Activated T-cell treated with anti-CD3 and anti-CD28 coated beads, Interleukin-2, amount 50 U/mL, for 4 hours (primary cell): ENCODE results near the gene ZNF133. TPM values are rescaled to one million over a fixed set of nuclear protein-coding genes. Genes with fewer than 3 reads are reported as not detected.
"Not testable (repeated sequence)": the region's sequence is repeated elsewhere in the genome, so short reads cannot be mapped to it uniquely, and the experiment has no call there.

ENCODE experiments used
- ATAC-seq, 2 donors: fragments of 200-7000 bp; cut with Tn5 transposase; one replicate each; pipeline ENCODE4 v1.10.0; 2021
- DNase-seq: peaks from one replicate; pipeline ENCODE4 v3.0.0-alpha.2; 2020
- H3K27me3 Mint-ChIP-seq: one replicate; pipeline ENCODE4 v1.8.0; 2021; ENCODE audit warnings: low read depth, mixed read lengths
- H3K36me3 Mint-ChIP-seq: one replicate; pipeline ENCODE4 v1.8.0; 2022; ENCODE audit warnings: mixed read lengths; ENCODE audit not compliant: insufficient read depth
- H3K4me1 Mint-ChIP-seq: one replicate; pipeline ENCODE4 v1.8.0; 2021; ENCODE audit warnings: low read depth, mixed read lengths
- H3K4me3 Mint-ChIP-seq: one replicate; pipeline ENCODE4 v1.8.0; 2021; ENCODE audit warnings: mild to moderate bottlenecking, moderate library complexity, mixed read lengths
- H3K9me3 Mint-ChIP-seq: one replicate; pipeline ENCODE4 v1.8.0; 2021; ENCODE audit warnings: mixed read lengths
- total RNA-seq, 3 donors: library from RNA; stranded (reverse); gene quantifications; one replicate each; pipeline ENCODE4 v1.2.1, GENCODE V29; 2021

ZNF133 gene
- total RNA-seq, 3 donors from 2014 or later = 4.2 to 5.8 (median 4.9) TPM

DNA sequence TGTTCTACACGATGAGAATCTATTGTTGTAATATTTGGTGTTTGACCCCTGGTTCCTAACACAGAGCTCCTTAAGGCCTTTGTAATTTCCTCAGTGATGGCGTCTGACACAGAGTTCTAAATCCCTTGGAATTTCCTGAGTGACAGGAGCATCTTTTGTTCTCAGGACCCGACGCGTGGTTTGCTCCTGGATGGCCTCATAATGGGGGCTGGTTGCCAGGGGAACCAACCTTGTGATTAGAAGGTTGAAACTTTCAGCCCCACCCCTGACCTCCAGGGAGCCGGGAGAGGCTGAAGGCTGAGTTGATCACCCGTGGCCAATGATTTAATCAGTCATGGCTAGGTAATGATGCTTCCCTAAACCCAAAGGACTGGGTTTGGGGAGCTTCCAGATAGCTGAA lies 20.5 kb upstream of the ZNF133 start:
- DNase-seq (no peak), ATAC-seq (no peak)
- Mint-ChIP-seq H3K27me3 (peaks cover 16% of the 10 kb centered on the region), H3K4me3 (no peak overlapping the region), H3K4me1 (no peaks in the 10 kb centered on the region), H3K36me3 (no peaks in the 10 kb centered on the region), H3K9me3 (no peaks in the 10 kb centered on the region)

DNA sequence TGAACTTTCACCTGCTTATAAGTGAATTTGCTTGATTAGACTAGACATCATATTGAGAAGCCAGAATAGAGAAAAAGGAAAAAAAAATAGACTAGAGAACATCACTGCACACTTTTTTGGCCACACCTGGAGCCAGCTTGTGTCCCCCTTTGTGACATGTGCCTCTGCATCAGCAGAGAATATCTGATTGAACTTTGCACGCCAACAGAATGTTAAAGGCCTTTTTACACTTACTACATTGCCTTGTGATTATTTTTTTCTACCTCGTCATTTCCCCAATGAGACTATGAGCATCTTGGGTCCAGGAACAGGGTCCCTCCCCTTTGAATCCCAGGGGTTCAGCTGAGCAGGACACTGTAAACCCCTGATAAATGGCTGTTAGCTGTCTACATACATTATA lies 17.2 kb upstream of the ZNF133 start:
- H3K36me3 Mint-ChIP-seq = no peaks in the 10 kb centered on the region
- DNase-seq (no peak), ATAC-seq (no peak)
- no peaks in the 10 kb centered on the region for H3K4me1 Mint-ChIP-seq
- peaks cover 21% of the 10 kb centered on the region for H3K27me3 Mint-ChIP-seq
- H3K4me3 Mint-ChIP-seq = no peak overlapping the region
- H3K9me3 Mint-ChIP-seq = no peaks in the 10 kb centered on the region

DNA sequence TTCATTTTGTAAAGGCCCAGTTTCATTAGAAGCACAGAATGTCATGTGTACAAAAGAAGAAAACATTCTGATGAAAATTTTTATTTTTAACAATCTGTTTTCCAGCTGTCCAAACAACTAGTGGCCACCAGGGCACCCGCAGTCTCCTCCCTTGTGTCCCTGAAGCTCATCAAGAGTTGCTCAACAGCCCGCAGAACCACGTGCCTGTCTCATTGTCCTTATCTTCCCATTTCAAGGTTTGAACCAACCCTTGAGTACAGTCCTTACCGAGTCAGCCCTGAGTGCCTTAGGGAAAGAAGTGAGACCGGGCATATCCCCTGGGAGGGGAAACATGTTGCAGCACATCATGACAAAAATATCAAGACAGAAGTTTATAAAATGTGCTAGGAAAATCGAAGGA lies 15.9 kb upstream of the ZNF133 start:
- Mint-ChIP-seq H3K27me3 (peaks cover 21% of the 10 kb centered on the region), H3K36me3 (no peaks in the 10 kb centered on the region), H3K4me1 (peaks cover 2% of the 10 kb centered on the region), H3K4me3 (no peak overlapping the region), H3K9me3 (no peaks in the 10 kb centered on the region)
- DNase-seq (no peak), ATAC-seq (no peak)

DNA sequence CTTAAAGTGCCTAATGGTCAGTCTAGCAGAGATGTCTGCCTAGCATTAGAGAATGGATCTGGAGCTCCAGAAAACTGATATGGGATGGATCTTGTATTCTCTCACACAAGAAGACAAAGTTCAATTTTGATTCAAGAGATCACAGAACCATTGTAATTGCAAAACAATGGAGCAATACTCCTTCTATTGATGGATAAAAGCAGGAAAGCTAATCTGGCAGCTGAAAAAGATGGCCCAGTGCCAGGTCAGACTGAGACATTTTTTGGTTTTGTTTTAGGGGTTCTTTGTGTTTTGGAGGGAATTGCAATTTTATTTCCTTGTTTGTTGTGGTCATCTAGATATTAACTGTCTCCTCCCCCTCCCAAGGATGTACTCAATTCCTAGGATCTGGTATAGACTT lies 14.6 kb upstream of the ZNF133 start:
- Mint-ChIP-seq H3K4me3 (no peak overlapping the region), H3K4me1 (peaks cover 2% of the 10 kb centered on the region), H3K9me3 (no peaks in the 10 kb centered on the region), H3K27me3 (peaks cover 21% of the 10 kb centered on the region), H3K36me3 (no peaks in the 10 kb centered on the region)
- DNase-seq (no peak), ATAC-seq (no peak)

DNA sequence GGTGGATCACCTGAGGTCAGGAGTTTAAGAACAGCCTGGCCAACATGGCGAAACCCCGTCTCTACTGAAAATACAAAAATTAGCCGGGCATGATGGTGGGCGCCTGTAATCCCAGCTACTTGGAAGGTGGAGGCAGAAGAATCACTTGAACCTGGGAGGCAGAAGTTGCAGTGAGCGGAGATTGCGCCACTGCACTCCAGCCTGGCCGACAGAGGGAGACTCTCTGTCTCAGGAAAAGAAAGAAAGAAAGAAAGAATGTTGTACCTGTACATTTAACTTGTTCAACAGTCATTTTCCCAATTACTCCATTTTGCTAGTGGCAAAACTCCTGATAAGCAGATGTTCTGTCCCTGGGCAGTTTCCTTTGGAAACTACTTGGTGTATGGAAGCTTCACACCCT lies 12.4 kb upstream of the ZNF133 start:
- not testable (repeated sequence) for H3K9me3 Mint-ChIP-seq, DNase-seq, H3K4me1 Mint-ChIP-seq, H3K4me3 Mint-ChIP-seq, ATAC-seq, H3K36me3 Mint-ChIP-seq
- peaks cover 36% of the 10 kb centered on the region for H3K27me3 Mint-ChIP-seq

DNA sequence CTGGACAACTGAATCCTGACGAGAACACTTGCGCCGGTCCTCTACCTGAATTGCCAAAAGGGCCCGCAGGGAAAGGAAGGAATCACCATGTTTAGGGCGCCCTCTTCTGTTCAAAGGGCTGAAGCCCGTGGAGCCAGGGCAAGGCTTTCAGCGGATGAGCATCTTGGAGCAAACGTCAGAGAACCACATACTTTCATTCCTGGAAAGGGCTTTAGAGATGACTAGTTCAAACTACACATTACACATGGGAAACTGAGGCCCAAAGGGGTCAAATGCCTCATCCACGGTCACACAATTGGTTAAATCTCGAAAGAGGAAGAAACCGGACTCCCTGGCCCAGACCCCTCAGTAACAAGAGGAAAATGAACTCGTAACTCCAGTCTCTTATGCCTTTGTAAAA lies 11.5 kb upstream of the ZNF133 start:
- DNase-seq = peak; percentile 27
- Mint-ChIP-seq H3K4me3 (no peak overlapping the region), H3K9me3 (no peaks in the 10 kb centered on the region), H3K4me1 (peaks cover 2% of the 10 kb centered on the region), H3K36me3 (no peaks in the 10 kb centered on the region), H3K27me3 (peaks cover 41% of the 10 kb centered on the region)
- peak; percentile 67 to 83 for ATAC-seq

DNA sequence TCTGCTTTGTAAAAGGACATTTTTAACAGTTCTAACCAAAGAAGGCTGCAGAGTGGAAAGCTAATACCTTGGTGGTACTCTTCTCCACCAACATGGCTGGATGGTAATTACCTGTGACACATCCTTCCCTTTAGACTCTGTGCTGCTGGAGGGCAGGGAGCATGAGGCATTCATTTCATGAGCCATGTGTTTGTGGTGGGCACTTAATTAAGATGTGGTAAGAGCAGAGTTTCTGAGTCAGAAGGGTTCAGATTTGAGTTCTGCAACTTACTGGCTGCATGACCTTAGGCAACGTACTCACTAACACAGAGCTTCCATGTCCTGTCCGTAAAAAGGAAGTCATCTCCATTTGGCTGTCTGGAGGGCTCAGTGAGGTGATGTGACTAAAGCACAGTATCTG lies 9.1 kb upstream of the ZNF133 start:
- no peak for DNase-seq
- Mint-ChIP-seq H3K9me3 (no peaks in the 10 kb centered on the region), H3K4me1 (peaks cover 2% of the 10 kb centered on the region), H3K27me3 (peaks cover 45% of the 10 kb centered on the region), H3K36me3 (peaks cover 1% of the 10 kb centered on the region), H3K4me3 (no peak overlapping the region)
- ATAC-seq = peak; percentile 18 to 27

DNA sequence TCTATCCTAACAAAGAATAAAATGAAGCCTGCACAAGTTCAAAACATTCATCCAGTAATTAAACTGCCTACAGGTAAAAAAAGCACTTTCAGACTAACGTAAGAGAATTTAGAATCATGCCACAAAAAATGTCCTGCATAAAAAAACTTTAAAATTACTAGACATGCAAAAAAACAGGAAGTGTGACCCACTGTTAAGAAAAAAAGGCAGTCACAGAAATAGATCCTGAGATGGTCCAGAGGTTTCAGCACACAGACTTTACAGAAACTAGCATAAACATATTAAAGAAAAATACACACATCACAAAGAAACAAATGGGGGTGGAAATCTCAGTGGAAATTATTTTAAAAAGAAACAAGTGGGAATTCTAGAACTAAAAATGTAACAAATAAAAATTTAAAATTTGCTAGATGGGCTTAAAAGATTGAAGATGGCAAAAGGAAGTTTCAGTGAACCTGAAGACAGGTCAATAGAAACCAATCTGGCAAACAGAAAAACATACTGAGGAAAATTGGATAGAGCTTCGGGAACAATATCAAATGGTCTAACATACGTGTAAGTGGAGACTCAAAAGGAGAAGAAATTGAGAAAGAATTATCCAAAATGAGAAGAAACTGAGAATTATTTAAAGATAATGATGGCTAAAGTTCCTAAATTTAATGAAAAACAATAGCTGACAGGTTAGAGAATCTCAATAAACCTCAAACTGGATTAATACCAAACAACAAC lies 3.4 kb upstream of the ZNF133 start:
- H3K9me3 Mint-ChIP-seq = peaks cover 13% of the 10 kb centered on the region
- peaks cover 18% of the 10 kb centered on the region for H3K4me1 Mint-ChIP-seq
- DNase-seq (no peak), ATAC-seq (no peak)
- H3K4me3 Mint-ChIP-seq = no peak overlapping the region
- H3K36me3 Mint-ChIP-seq = peaks cover 1% of the 10 kb centered on the region
- peaks cover 43% of the 10 kb centered on the region for H3K27me3 Mint-ChIP-seq

DNA sequence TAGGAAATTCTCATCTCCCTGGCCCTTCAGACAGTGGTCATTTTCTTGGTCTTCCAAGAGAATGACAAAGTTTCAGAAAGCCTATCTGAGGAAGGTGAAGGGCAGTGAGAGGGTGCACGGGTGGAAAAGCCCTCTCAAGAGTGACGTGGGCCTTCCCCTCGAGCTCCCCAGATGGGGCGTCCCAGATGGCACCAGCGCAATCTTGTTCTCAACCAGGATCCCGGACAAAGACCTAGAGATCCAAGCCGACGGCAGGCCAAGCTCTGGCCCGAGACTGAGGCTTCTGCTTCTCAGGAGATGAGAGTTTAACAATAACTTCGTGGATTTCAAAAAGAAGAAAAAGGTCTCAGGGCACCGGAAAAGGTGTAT lies 797 bp upstream of the ZNF133 start:
- ATAC-seq (no peak), DNase-seq (no peak)
- peaks cover 17% of the 10 kb centered on the region for H3K36me3 Mint-ChIP-seq
- peaks cover 25% of the 10 kb centered on the region for H3K27me3 Mint-ChIP-seq
- peak overlapping the region; percentile 96 for H3K4me3 Mint-ChIP-seq
- H3K4me1 Mint-ChIP-seq = peaks cover 23% of the 10 kb centered on the region
- peaks cover 13% of the 10 kb centered on the region for H3K9me3 Mint-ChIP-seq

DNA sequence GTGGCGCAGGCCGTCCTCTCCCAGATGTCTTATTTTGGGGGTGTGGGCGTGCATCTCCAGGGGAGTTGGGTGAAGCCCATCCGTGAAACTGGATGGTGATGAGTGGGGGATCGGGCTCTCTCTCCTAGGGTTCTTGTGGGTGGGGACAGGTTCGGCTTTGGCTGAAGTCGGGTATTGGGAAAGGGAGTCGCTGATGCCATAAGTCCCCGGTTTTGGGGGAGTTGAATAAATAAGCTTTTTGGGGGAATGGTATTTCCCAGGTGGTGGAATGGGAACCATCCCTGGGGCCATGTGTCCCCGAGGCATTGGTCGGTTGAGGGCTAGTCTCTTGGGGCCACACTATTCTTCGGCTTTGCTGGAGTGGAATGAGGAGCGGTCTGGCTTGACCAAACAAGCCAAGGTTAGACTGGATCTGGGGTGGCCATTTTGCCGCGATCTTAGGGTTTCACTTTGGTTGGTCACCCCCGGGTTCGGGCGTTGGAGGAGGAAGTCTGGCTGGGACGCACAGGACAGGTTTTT lies 481 bp downstream of the ZNF133 start:
- Mint-ChIP-seq H3K27me3 (peaks cover 16% of the 10 kb centered on the region), H3K4me1 (peaks cover 23% of the 10 kb centered on the region), H3K9me3 (peaks cover 13% of the 10 kb centered on the region), H3K36me3 (peaks cover 22% of the 10 kb centered on the region), H3K4me3 (peak overlapping the region; percentile 96)
- DNase-seq (no peak), ATAC-seq (no peak)

DNA sequence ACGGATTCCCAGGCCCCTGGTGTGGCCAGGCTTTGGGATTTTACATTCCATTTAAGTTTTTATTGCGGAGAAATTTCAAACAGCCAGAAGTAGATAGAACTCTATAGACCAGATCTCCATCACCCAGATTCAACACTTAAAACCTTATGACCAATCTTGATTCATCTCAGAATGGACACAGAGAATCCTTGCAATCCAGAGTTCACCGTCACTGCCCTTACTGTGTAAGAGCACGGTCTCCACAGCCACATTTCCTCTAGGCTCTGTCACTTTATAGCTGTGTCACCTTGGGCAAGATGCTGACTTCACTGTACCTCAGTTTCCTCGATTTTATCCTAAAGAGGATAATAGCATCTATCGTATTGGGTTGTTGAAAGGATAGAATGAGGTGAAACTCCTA lies 979 bp downstream of the ZNF133 start:
- peak overlapping the region; percentile 96 for H3K4me3 Mint-ChIP-seq
- peaks cover 13% of the 10 kb centered on the region for H3K27me3 Mint-ChIP-seq
- H3K9me3 Mint-ChIP-seq = peaks cover 13% of the 10 kb centered on the region
- DNase-seq (no peak), ATAC-seq (no peak)
- H3K36me3 Mint-ChIP-seq = peaks cover 24% of the 10 kb centered on the region
- H3K4me1 Mint-ChIP-seq = peaks cover 23% of the 10 kb centered on the region

DNA sequence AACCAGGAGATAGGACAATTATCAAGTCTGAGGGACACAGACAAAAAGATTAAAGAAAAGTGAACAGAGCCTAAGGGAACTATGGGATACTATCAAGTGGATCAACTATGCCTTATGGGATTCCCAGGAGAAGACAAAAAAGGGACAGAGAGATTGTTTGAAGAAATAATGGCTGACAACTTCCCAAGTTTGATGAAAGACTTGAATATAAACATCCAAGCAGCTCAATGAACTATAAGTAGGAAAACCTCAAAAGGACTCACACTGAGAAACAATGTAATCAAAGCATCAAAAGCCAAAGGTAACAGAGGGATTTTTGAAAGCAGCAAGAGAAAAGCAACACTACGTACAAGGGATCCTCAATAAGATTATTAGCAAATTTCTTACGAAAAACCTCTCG lies 11.0 kb downstream of the ZNF133 start:
- Mint-ChIP-seq H3K9me3 (peaks cover 10% of the 10 kb centered on the region), H3K4me1 (no peaks in the 10 kb centered on the region), H3K4me3 (no peak overlapping the region), H3K36me3 (peaks cover 32% of the 10 kb centered on the region), H3K27me3 (no peaks in the 10 kb centered on the region)
- no peak for DNase-seq
- ATAC-seq = no peak

DNA sequence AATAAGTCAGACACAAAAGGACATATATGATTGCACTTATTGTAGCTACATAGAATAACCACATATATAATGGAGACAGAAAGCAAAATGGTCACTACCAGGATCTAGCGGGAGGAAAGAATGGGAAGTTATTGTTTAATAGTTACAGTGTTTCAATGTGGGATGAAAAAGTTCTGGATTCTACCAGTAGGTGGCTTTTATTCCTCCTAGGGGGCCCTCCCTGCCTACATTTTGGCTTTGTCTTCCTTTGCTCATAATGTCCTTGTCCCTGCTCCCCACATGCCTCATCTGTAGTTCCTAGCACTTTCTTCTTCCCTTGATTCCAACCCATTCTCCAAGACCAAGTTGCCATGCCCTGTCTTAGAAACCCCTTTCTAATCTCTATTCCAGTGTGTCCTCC lies 16.3 kb downstream of the ZNF133 start:
- no peaks in the 10 kb centered on the region for H3K4me1 Mint-ChIP-seq
- ATAC-seq = no peak
- no peak overlapping the region for H3K4me3 Mint-ChIP-seq
- H3K9me3 Mint-ChIP-seq = peaks cover 4% of the 10 kb centered on the region
- peaks cover 25% of the 10 kb centered on the region for H3K36me3 Mint-ChIP-seq
- DNase-seq = no peak
- H3K27me3 Mint-ChIP-seq = no peaks in the 10 kb centered on the region

DNA sequence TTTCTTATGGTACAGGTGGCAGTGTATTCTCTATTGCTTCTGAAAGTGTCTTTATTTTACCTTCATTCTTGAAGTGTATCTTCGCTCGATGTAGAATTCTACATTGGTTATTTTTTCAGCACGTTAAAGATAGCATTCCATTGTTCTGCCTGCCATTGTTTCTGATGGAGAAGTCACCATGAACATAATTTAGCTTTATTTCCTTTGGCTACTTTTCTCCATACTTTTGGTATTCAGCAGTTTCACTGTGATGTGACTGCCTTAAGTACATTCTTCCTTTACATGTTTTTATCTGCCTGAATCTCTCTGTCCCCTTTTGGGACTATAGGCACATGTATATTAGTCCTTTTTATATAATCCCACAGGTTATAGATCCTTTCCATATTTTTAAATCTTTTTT lies 19.0 kb downstream of the ZNF133 start:
- Mint-ChIP-seq H3K27me3 (no peaks in the 10 kb centered on the region), H3K9me3 (no peaks in the 10 kb centered on the region), H3K4me1 (no peaks in the 10 kb centered on the region), H3K4me3 (no peak overlapping the region), H3K36me3 (peaks cover 28% of the 10 kb centered on the region)
- ATAC-seq (no peak), DNase-seq (no peak)

DNA sequence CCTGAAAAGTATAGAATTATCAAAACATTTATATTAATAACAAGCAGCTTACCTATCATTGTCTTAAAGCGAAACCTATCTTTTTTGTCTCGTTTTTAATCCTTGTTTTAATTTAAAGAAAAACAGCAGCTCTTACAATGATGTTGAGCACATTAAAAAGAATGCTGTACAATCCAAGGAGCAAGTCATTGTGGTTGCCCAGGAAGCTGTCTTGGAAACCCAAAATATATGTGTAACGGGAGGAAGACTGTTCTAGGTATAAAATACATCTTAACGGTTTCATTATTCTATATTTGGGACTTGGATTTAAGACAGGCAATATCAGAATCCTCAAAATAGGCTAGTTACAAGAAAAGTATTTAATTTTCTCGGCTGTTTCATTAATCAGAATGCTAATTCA lies 21.7 kb downstream of the ZNF133 start:
- H3K36me3 Mint-ChIP-seq = peaks cover 44% of the 10 kb centered on the region
- H3K4me1 Mint-ChIP-seq = no peaks in the 10 kb centered on the region
- DNase-seq (no peak), ATAC-seq (no peak)
- H3K4me3 Mint-ChIP-seq = no peak overlapping the region
- no peaks in the 10 kb centered on the region for H3K27me3 Mint-ChIP-seq
- no peaks in the 10 kb centered on the region for H3K9me3 Mint-ChIP-seq
